RKO (cell line): ENCODE measurements around the gene RPL22.

Experiments
- DNase-seq: peaks from one replicate; pipeline ENCODE4 v3.0.0-alpha.2; 2016; ENCODE audit warnings: low spot score

Gene RPL22

GRCh38 chr1:6199298-6200187, at the start of gene RPL22:
RPL22 (minus strand) TSS chr1:6199595; CDS start chr1:6199573, 22 bp downstream.
- DNase-seq: peak; percentile 99

DNA sequence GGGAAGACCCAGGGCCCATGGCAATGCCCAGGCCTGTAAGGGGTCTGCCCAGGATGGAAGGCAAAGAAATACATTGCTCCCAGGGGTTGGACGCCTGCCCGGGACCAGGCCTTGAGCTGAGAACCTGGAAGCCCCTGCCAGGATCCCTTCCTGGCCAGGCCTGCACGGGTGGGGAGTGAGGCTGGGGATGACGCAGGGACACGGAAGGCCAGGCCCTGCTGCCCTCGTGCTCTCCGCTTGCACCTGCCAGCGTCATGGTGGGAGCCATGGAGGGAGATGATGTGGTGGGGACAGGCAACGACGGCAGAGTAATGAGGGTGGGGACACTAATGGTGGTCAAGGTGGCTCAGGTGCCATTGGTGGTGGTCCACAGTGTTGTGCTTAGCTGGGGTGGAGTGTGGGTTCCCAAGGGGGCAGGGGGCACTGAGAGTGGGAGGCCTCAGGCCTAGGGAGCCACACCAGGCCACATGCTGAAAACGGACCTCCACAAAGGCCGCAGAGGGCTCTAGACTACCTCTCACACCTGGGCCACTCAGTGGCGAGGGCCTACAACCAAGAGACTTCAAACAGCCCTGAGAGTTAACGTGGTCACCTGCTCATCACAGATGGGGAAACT, 48.9 kb upstream of the RPL22 start:
- DNase-seq: no peak

- DNase-seq: no peak
Observed at GRCh38 chr1:6247651-6248050, 48.3 kb upstream of the RPL22 start.

GRCh38 chr1:6246497-6247467, 47.4 kb upstream of the RPL22 start:
- DNase-seq: peak; percentile 78

- no peak for DNase-seq
Observed at GRCh38 chr1:6245869-6246496, 46.6 kb upstream of the RPL22 start.

GRCh38 chr1:6245086-6245868, 45.9 kb upstream of the RPL22 start:
- DNase-seq: peak; percentile 87

- DNase-seq: no peak
Observed at GRCh38 chr1:6244401-6245049, 45.1 kb upstream of the RPL22 start.

- no peak for DNase-seq
Observed at GRCh38 chr1:6243993-6244392, 44.6 kb upstream of the RPL22 start, which contains the start of gene HES3. HES3 (plus strand) TSS chr1:6244179; CDS start chr1:6244366, 187 bp downstream.

GRCh38 chr1:6243053-6243834, 43.8 kb upstream of the RPL22 start:
- DNase-seq: no peak

DNA sequence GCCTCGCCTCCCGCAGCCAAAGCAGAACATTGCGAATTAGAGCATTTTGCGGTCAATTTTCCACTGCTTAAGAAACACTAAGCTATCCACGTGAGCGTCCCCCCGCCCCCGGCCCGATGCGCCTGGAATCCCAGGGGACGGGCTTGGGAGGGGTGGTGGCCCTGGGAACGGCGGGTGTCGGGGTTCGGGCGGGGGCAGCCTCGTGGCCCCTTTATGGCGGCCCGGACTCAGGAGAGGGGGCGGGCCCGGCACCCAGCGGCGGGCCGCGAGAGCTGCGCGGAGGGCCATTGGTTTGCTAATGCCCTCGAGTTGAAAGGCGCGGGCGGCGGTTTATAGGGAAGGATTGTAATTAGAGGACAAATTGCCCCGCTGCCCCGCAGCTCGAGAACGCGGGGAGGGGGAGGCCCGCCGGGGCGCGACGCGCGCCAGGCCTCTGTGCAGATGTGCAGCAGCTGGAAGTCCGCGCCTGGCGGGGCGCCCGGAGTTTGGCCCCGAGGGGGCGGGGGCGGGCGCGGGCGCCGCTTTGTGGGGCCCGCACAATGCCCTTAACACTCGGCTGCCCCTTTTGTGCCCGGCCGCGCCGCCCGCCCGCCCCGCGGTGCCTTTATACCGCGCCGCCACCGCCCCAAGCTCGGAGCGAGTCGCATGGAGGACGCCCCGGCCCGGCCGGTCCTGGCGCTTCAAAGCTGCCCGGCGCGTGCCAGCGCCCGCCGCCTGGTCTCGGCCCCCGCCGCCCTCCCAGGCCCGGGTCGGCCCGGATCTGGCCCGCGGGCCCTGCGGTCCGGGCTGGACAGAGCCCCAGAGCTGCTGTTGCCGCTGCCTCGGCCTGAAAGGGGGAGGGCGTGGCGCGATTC, 42.7 kb upstream of the RPL22 start:
- no peak for DNase-seq

GRCh38 chr1:6241107-6241886, 41.9 kb upstream of the RPL22 start:
- DNase-seq: no peak

DNA sequence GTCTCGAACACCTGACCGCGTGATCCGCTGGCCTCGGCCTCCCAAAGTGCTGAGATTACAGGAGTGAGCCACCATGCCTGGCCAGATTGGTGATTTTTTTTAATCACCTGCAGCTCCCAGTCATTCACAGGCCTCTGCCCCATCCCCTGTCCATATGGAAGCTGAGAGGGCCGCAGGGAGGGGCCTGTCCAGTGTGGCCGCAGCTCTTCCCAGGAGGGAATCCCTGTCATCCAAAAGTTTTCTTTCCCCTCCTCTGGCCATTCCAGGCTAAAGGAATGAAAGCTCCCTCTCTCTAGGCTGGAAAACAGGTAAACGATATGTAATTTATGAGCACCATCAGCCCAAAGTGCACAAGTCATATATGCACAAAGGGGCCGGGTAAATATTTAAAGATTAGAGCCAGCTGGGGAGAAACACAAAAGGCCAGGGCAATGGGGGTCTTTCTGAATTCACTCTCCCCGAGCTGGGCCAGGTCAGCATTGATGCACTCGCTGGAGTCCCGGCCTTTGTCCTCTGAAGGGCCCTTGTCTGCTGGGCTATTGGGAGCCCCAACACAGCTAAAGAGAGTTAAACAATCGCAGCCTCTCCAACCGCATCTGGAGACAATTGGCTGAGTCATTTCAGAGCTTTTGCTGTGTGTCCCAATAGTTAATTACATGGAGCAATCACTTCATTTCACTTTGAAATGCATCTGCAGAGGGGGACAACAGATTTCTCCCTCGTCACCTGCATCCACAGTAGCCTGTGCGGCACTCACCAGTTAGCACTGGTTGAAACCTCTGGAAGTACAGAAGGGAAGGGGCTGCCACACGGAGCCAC, 40.8 kb upstream of the RPL22 start:
- DNase-seq: no peak

DNA sequence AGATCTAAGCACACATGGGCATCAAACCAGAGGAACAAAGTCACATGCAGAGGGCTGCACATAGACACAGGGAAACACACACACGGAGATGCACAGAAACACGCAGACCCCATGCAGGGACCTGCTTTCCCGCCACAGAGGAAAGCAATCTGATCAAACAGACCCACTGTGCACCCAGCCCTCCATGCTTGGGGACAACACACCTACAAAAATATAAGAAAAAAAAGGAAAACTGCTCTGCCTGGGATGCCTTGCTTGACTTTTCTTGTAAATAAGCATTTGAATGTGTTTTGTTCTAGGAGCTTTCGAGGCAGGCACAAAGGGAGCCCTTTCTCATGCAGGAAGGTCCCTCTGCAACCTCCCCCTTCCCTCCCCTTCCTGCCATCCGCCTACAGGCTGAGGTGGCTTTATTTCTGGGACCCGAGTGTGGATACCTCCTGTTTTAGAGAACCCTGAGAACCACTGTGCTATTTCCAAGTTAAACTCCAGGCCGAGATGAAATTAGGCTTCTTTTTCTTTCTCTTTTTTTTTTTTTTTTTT, 39.9 kb upstream of the RPL22 start:
- no peak for DNase-seq

DNA sequence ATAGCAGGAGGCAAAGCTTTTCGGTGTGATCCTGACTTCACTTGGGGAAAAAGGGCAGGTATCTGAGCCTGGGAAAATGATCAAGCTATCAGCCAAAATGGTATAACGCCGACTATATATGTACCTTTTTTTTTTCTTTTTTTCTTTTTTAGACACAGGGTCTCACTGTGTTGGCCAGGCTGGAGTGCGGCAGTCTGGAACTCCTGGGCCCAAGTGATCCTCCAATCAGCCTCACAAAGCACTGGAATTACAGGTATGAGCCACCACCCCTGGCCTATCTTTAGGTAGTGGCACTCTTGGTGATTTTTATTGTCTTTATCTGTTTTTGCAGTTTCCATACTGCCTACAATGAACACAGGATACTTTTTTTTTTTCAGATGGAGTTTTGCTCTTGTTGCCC, 37.7 kb upstream of the RPL22 start:
- no peak for DNase-seq

DNA sequence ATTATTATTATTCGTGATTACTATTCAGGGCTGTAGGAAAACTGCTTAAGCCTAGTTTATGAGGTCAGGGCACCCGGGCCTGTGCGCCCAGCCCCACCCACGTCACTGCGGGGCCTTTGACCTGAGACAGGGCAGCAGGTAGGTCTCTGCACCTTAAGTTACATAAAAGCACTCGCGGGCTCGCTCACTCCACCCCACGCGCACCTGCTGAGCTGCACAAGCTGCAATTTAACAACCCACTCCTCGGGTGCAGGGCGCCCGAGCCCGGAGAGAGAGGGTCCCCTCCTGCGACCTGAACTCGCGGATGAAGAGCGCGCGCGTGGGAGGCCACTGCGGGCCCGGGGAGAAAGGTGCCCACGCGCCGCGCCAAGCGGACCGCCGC, 35.9 kb upstream of the RPL22 start:
- no peak for DNase-seq

GRCh38 chr1:6234502-6235295, 35.3 kb upstream of the RPL22 start:
- peak; percentile 81 for DNase-seq
